DMS 273 (cell line): ENCODE measurements around the gene ZMYND8.
"Not testable (repeated sequence)": the region's sequence is repeated elsewhere in the genome, so short reads cannot be mapped to it uniquely, and the experiment has no call there.

Experiments used
- DNase-seq: peaks from one replicate; lab custom pipeline; 2025; ENCODE audit not compliant: unreplicated experiment; lab: John Stamatoyannopoulos, UW

Gene ZMYND8

GRCh38 chr20:47188540-47188939, 168.0 kb downstream of the ZMYND8 start:
- no peak for DNase-seq

GRCh38 chr20:47187450-47188195, 168.9 kb downstream of the ZMYND8 start:
- DNase-seq, result no peak

- DNase-seq, result no peak
Measured at GRCh38 chr20:47183367-47183766, 173.1 kb downstream of the ZMYND8 start.

- peak; percentile 63 for DNase-seq
Measured at GRCh38 chr20:47181056-47181862, 175.2 kb downstream of the ZMYND8 start.

- no peak for DNase-seq
Measured at GRCh38 chr20:47179267-47179666, 177.2 kb downstream of the ZMYND8 start.

GRCh38 chr20:47178851-47179250, 177.6 kb downstream of the ZMYND8 start:
- DNase-seq, result no peak

- no peak for DNase-seq
Measured at GRCh38 chr20:47178277-47178676, 178.2 kb downstream of the ZMYND8 start.

GRCh38 chr20:47176217-47176616, 180.3 kb downstream of the ZMYND8 start:
- not testable (repeated sequence) for DNase-seq

- DNase-seq, result no peak
Measured at GRCh38 chr20:47175493-47175892, 181.0 kb downstream of the ZMYND8 start.

GRCh38 chr20:47174456-47175243, 181.8 kb downstream of the ZMYND8 start:
- DNase-seq, result no peak

- DNase-seq, result no peak
Measured at GRCh38 chr20:47173596-47174216, 182.8 kb downstream of the ZMYND8 start.

- DNase-seq, result no peak
Measured at GRCh38 chr20:47172579-47172978, 183.9 kb downstream of the ZMYND8 start.

- no peak for DNase-seq
Measured at GRCh38 chr20:47167846-47168245, 188.7 kb downstream of the ZMYND8 start.

GRCh38 chr20:47165376-47165865, 191.1 kb downstream of the ZMYND8 start:
- no peak for DNase-seq

GRCh38 chr20:47164140-47164539, 192.4 kb downstream of the ZMYND8 start:
- DNase-seq, result no peak

GRCh38 chr20:47161411-47161810, 195.1 kb downstream of the ZMYND8 start:
- no peak for DNase-seq

- no peak for DNase-seq
Measured at GRCh38 chr20:47160992-47161391, 195.5 kb downstream of the ZMYND8 start.

- DNase-seq, result no peak
Measured at GRCh38 chr20:47160240-47160639, 196.3 kb downstream of the ZMYND8 start.
